HUDEP-2 (cell line): ENCODE data around the gene FHOD3.

Source experiments
- DNase-seq, 76 experiments: peaks; one replicate each; lab custom pipeline; 2025; ENCODE audit not compliant: unreplicated experiment in 76 of 76; lab: John Stamatoyannopoulos, UW

Gene FHOD3

DNA sequence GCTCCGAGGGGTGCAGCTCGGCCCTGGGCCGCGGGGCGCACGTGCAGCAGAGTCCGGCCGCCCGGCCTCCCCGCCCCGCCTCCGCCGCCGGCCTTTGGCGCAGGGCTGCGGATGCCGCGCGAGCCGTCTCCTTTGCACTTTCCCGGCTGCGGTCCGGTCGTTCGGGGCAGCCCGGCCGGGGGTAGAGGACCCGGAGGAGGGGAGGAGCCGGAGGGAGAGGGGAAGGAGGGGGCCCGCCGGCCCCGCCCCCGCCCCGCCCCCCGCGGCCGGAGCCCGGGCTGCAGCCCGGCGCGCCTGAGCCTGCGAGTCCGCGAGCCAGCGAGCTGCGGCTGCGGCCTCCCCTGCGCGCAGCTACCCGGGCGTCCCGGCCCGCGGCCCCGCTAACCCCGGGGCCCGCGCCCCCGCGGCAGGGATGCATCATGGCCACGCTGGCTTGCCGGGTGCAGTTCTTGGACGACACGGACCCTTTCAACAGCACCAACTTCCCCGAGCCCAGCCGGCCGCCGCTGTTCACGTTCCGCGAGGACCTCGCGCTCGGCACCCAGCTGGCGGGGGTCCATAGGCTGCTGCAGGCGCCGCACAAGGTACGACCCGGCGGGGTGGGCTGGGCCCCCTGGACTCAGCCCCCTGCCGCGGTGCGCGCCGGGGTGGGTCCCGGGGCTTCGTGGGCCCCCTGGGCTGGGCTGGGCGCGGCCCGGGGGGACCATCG, at the start of gene FHOD3:
FHOD3 (plus strand) TSS at position 297 of the 709 bp plus-strand sequence; CDS start at position 420, 123 bp downstream.
- DNase-seq = no peak

DNA sequence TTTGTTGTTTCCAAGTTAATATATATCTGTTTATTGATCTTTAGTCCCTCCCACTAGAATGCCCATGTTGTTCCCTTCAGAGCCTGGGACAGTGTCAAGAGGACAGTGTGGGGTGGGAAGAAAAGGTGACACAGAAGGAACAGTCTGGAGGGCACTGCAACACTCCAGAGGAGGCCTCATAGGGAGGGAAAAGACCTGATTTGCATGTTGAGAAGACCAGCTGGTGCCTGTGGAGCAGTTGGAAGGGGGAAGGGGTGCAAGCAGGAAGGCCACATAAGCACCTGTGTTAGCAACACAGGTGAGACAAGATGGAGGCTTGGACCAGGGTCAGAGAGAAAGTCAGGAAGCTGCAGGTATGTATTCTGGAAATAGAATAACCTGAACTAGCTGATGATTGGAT, 48.1 kb upstream of the FHOD3 start:
- no peak for DNase-seq

DNA sequence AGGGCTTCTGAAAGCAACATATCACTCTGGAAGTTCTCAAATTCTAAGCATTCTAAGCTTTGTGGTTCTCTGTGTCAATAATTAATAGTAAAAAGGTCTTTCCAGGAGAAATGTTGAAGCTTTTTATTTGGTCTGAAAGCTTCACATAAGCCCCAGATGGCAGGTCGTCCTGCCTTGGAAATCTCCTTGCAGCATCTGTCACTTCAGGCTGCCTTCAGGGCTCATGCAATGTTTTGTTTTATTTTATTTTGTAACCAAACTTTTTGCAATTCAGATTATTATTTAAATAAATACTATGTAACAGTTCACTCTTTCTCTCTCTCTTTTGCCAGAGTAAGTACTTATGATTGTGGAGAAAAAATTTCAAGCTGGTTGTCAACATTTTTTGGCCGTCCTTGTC, 46.7 kb upstream of the FHOD3 start:
- DNase-seq = no peak

DNA sequence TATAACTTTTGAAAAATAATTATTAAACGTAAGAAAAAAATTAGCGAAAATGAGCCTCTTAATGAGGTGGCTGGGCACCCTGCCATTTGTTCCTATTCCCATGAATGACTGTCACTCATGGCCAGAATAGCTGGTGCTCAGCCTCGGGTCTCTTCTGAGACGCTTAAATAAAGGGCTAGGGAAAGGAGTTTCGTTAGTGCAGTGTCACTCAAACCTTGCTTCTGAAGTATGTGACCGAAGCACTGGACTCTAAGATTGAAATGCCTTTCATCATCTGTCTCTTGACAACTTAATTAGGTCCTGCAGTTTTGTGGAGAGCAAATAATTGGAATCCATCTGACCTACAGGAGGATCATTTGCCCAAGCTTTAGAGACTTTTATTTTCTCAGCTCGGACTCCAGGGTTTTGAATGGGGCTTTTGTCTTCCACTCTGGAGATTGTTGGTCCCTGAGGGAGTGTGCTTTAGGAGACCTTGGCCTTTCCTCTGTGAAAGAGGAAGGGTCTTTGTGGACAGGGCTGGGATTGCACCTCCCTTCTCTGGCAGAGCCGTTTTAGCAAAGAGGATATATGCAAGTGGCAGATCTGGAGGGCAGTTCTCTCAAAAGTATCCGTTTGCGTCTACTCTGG, 42.3 kb upstream of the FHOD3 start:
- no peak for DNase-seq

DNA sequence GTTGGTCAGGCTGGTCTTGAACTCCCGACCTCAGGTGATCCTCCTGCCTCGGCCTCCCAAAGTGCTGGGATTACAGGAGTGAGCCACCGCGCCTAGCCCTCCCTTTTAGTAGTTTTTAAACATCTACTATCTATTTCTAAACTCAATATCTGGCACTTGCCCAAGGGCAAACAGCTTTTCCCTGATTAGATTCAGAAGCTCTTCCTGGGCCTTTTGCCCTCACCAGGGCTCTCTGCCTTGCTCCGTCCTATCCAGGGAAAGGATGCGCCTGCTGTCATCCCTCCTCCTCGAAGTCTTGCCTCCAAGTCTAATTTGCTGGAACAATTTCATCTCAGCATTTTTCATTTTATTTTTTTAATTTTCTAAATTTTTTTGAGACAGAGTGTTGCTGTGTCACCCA, 41.4 kb upstream of the FHOD3 start:
- no peak for DNase-seq

DNA sequence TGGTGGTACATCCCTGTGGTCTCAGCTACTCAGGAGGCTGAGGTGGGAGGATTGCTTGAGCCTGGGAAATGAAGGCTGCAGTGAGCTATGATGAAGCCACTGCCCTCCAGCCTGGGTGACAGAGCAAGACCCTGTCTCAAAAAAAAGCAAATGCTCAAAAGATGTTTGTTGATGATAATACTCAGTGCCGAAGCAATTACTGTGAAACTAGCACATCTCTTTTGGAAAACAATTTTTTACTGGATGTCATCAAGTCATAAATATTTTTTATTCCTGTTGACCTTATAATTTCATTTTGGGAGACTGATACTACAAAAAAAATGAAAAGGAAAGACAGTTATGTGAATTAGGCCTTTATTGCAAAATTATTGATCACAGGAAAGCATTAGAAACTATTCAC, 34.5 kb upstream of the FHOD3 start:
- no peak for DNase-seq

DNA sequence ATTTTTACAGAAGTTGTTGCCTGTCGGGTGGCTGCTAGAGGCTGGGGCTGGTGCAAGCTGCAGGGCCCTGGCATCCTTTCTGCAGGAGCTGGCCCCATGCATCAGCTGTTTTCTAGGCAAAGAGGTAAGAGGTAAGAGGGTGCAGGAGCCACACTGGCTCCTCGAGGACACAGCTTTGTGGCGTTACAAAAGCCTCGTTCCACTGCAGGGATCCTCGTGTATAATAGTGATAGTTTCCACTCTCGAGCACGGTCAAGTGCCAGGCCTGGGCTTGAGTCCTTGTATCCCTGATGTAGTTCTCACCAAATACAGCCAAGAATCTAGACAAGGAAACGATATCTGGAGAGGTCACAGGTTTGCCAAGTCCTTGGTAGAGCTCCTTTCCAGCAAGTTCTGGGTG, 33.2 kb upstream of the FHOD3 start:
- DNase-seq = no peak

DNA sequence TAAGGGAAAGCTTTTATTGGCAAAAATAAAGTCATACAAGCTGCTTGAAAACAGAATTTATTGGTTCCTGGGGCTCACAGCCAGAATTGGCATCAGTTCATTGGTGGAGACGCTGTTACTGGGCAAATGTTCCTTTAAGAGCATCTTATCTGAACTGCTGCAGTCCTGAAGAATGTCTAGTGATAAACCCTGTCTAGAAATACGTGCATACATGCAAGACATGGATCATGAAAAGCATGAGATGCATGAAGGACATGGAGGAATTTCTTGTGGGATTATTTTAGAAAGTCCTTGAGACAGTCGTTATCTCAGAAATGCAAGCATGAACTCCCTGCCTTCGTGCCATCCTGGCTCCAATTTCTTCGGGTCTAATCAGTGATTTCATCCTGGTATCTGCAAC, 32.5 kb upstream of the FHOD3 start:
- DNase-seq = peak in 68 of 76 experiments; percentile 6 to 88 (median 50)

DNA sequence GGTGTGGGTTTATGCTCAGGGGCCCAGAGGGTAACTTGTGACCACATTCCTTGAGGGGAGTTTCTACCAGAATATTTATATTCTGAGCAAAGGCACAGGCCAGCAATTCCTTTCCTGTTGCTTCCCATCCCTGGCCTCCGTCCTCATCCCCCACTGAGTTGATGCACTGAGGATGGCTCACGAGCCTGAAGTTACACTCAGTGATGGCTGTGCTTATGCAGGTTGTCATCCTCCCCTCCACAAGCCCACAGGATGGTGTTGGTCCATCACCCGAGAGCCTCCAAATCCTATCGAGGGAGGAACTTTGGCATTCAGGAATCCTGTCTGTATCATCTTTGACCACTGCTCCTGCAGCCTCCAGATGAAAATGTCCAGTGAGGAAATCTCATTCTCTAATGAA, 28.4 kb upstream of the FHOD3 start:
- no peak for DNase-seq

DNA sequence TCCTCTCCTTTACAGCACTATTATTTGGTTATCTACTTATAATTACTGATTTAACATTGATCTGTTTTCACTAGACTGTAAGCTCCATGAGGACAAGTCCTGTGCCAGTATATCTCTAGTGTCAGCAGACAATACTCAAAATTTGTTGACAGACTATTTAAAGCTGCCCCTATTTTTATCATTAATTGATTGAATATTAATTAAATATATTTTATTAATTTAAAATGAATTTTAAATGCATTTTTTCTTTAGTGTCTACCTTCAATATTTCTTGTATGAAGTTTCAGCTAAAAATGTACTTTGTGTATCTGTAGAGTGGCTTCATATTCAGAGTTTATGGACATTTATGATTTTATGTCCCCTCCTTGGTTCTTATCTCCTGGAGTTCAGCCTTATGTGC, 26.4 kb upstream of the FHOD3 start:
- no peak for DNase-seq

DNA sequence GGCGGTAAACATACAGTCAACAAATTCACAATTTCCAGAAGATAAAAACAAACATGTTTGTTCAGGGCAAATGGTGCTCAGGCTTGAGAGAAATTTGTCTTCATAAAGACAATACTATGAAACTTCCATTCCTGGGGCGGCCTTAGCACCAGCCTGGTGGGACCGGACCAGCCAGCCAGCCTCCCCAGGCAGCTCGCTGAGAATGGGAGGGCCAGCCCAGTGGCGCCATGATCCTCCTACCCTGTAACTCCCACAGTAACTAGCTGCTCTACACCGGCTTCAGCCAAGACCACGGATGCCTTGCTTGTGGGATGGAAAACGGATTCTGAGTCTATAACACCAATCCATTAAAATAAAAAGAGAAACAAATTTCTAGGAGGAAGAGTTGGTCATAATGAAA, 24.2 kb upstream of the FHOD3 start:
- no peak for DNase-seq

DNA sequence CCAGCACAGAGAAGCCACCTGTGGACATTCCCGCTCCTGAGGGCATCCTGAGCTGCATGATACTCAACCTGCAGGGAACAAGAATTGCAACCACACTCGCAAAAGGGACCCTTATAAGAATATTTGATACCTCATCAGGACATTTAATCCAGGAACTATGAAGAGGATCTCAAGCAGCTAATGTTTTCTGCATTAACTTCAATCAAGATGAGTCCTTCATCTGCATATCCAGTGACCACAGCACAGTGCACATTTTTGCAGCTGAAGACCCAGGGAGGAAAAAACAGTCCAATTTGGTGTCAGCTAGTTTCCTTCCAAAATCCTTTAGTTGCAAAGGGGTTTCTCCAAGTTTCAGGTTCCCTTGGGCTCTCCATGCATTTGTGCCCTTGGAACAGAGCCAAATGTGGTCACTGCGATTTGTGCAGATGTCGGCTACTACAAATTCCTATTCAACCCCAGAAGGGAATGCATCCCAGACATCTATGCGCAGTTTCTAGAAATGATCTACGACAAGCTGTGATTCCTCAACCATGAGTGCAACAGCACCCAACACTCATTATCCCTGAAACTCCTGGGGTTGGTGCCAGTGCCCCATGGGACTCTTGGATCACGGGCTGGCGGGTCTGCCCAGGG, 23.3 kb upstream of the FHOD3 start:
- DNase-seq = no peak

DNA sequence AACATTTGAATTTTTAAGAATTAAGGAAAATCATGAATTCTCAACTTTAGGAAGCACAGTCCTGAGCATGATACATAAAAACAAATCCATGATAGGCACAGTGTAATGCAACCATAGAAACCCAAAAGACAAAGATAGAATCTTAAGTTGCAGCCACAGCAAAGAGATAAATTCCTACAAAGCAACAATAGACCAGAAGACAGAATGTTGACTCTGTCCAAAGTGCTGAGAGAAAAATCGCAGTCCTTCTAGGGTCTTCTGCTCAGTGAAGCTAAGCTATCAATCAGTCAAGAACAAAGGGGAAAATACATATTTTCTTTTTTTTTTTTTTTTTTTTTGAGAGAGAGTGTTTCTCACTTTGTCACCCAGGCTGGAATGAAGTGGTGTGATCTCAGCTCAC, 22.0 kb upstream of the FHOD3 start:
- DNase-seq = no peak

DNA sequence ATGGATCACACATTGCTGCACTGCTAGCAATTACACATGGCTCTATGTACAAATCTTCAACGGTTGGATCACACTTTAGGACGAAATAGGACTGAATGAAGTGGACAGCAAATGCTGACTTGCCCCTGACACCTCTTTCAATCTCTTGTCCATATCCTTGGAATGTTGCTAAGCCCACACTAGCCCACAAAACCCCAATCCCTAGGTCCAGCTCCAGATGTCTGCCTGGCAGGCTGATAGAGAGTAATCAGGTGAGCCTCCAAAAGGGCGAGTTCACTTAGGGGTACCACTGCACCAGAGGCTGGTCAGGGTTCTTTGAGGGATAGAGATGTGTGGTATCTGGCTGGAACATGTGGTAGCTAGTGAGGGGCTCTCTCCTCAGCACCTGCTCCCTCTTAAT, 18.5 kb upstream of the FHOD3 start:
- DNase-seq = no peak

DNA sequence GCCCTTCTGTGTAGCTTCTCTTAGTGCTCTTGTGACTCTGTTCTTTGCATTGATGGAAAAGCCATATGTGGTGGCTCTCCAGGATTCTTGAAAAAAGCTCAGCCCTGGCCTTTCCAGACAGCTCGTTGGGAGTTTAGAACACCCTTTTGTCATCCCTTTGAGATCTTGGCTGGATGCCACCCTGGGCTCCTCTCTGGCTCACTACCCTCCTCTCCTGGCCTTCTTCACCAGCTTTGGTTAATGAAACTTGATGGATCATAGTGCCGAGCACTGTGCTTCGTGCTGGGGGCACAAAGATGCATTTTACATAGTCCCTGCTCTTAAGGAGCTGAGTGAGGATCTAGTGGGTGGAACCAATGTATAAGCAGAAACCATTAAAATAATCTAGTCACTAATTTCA, 15.6 kb upstream of the FHOD3 start:
- peak in 25 of 76 experiments; percentile 2 to 43 (median 19) for DNase-seq

DNA sequence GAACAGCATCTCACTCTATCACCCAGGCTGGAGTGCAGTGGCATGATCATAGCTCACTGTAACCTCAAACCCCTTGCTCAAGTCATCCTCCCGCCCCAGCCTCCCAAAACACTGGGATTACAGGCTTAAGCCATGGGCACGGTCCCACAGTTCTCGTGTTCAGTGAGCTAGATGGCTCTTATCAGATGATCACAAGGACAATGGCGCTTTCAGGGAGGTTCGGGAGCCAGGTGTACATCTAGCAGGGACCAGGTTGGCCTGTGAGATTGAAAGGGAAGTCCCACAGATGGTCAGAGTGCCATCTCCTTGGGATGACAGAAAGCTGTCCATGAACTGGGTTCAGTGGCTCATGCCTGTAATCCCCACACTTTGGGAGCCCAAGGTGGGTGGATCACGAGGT, 14.1 kb upstream of the FHOD3 start:
- no peak for DNase-seq

DNA sequence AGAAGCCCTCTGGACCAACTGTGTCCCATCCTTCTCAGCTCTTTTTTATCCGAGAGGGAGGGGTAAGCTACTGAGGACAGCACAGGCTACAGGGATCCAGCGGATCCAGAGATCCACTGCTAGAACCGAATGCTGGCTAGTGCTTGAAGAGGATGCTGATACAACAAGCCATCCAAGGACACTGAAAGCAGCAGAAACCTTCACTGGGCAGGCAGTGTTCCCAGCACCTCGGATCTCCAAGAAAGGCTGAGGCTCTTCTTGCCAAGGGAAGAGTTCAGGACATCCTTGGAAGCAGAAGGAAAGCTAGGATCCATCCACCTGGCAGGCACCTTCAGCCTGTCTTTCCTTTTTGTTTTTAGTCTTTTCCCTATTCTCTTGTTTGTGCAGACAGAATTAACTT, 13.2 kb upstream of the FHOD3 start:
- no peak for DNase-seq

DNA sequence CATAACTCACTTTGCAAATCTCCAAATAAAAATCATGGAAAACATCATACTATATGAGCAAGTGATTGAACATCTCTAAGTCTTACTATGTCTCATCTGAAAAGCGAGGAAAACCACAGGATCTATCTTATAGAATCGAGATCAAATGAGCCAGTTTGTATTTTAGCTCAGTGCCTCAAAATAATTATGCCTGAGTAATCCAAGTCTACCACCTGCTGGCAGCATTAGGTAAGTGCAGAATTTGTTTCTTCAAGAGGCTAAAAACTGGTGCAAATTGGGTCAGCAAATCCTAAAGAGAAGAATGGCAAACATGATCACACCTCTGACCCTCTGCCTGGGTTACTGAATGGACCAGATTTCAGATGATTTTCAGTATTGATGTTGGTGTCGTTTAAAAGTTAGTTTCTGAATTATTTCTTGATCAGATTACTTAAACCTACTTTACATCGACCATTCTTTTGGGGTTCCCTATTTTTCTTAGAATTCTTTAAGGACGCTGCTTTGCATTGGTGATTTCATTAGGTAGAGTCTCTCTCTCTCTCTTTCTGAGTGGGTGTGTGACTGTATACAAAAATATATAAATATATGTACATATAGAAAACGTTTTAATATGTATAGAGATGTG, 12.7 kb upstream of the FHOD3 start:
- peak in 37 of 76 experiments; percentile 2 to 66 (median 35) for DNase-seq

DNA sequence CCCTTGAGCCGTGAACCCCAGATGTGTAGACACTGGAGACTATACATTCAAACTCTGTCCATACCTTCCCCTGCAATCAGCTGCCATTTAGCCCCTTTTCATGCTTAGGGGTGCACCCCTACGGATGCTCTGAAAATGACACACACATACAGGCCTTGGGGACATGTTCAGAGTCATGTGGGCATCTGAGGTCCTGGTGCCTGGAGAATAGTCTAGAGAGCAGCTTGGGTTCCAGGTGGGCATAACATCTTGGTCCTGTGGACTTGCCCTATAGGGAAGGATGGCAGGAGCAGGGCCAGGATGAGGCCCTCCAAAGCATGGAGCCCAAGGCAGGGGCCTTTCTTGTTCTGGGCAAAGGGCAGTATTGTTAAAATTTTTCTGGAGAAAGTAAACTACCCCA, 9.9 kb upstream of the FHOD3 start:
- DNase-seq = no peak

DNA sequence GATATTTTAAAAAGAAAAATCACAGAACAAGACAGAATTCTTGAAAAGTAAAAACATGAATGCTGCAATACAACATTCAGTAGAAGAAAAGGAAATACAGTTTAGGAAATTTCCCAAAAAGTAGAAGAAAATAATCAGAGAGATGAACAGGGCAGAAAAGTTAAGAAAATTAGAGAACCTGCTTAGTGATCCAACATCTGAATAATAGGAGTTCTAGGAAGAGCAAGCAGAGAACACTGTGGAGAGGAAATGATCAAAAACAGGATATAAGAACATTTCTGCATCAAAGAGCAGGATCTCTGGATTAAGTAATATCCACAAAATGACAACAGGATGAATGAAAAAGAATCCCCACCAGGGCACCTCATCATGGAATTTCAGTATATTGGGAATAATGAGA, 8.8 kb upstream of the FHOD3 start:
- DNase-seq = no peak

DNA sequence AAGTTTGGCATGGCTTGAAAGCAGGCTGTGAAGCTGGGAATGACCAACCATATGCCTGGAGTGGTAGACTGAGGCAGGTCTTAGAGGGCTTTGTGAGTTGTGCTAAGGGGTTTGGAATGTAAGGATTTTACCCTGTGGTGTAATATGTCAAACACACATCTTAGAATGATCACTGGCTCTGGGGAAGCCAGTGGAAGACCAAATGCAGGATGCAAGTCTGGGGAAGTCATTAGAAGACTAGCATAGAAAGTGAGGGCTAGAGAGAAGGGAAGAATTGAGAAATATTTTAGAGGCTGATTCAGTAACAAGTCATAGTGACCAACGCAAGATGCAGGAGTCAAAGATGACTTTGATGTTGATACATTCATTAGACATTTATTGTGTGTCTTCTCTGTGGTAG, 3.5 kb upstream of the FHOD3 start:
- DNase-seq = no peak

DNA sequence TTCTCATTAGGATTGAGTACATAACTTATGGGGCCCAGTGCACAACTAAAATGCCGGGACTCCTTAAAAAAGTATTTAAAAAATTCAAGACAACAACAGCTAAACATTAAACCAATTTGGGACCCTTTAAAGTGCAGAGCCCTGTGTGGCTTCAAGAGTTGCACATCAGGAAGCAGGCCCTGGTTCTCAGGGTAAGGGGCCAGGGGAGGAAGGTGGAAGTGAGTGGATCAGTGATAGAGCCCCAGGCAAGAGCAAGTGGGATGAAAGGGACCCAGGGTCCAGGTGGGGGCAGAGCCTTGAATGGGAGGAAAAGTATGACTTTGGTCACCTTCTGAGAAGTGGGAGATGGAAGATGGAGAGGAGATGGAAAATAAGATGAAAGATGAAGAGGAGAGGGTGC, 2.3 kb upstream of the FHOD3 start:
- DNase-seq = no peak
